ENCODE results near the gene VSIR. TPM values are rescaled to one million over a fixed set of nuclear protein-coding genes. Genes with fewer than 3 reads are reported as not detected.
A peak's percentile ranks its signal among the peaks of the same experiment; 100 is the strongest.

Gene VSIR
- total RNA-seq, 2 donors from 2014 or later, result 0.07 to 0.68 TPM

GRCh38 chr10:71714031-71714410 is 59.3 kb downstream of the VSIR start:
- no peaks in the 10 kb centered on the region for H3K9me3 Mint-ChIP-seq
- H3K4me1 Mint-ChIP-seq, result peaks cover 3% of the 10 kb centered on the region
- DNase-seq, result no peak
- no peak overlapping the region for H3K4me3 ChIP-seq (ENCODE audit: low read length)
- no peaks in the 10 kb centered on the region for H3K36me3 Mint-ChIP-seq (ENCODE audit: low read depth)
- no peaks in the 10 kb centered on the region for H3K9me3 ChIP-seq (ENCODE audit: control insufficient read depth, low read length)
- no peaks in the 10 kb centered on the region for H3K36me3 ChIP-seq (ENCODE audit: control insufficient read depth, insufficient read depth, low read length)
- H3K9ac ChIP-seq (ENCODE audit: extremely low read depth, low read length, poor library complexity, severe bottlenecking), result no peak overlapping the region
- H3K27ac Mint-ChIP-seq, result no peak overlapping the region
- H3K4me3 Mint-ChIP-seq, result no peak overlapping the region
- no peaks in the 10 kb centered on the region for H3K4me1 ChIP-seq (ENCODE audit: control insufficient read depth, insufficient read depth, low read length)
- H3K27me3 Mint-ChIP-seq (ENCODE audit: insufficient read depth), result no peaks in the 10 kb centered on the region
- H3K27ac ChIP-seq (ENCODE audit: low read depth, low read length), result no peak overlapping the region
- TF ChIP-seq, protein P1, sequence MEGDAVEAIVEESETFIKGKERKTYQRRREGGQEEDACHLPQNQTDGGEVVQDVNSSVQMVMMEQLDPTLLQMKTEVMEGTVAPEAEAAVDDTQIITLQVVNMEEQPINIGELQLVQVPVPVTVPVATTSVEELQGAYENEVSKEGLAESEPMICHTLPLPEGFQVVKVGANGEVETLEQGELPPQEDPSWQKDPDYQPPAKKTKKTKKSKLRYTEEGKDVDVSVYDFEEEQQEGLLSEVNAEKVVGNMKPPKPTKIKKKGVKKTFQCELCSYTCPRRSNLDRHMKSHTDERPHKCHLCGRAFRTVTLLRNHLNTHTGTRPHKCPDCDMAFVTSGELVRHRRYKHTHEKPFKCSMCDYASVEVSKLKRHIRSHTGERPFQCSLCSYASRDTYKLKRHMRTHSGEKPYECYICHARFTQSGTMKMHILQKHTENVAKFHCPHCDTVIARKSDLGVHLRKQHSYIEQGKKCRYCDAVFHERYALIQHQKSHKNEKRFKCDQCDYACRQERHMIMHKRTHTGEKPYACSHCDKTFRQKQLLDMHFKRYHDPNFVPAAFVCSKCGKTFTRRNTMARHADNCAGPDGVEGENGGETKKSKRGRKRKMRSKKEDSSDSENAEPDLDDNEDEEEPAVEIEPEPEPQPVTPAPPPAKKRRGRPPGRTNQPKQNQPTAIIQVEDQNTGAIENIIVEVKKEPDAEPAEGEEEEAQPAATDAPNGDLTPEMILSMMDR (conservative IDR thresholded peaks at IDR 0.05), result no peak
- H3K27me3 ChIP-seq (ENCODE audit: control insufficient read depth, insufficient read depth, low read length, poor library complexity, severe bottlenecking), result no peaks in the 10 kb centered on the region
- WGBS, 2 experiments (ENCODE audit: insufficient coverage in 1 of 2, insufficient read length in 1 of 2), result 94 to 100% methylated on average over 2 to 4 of the region's 4 CpGs

DNA sequence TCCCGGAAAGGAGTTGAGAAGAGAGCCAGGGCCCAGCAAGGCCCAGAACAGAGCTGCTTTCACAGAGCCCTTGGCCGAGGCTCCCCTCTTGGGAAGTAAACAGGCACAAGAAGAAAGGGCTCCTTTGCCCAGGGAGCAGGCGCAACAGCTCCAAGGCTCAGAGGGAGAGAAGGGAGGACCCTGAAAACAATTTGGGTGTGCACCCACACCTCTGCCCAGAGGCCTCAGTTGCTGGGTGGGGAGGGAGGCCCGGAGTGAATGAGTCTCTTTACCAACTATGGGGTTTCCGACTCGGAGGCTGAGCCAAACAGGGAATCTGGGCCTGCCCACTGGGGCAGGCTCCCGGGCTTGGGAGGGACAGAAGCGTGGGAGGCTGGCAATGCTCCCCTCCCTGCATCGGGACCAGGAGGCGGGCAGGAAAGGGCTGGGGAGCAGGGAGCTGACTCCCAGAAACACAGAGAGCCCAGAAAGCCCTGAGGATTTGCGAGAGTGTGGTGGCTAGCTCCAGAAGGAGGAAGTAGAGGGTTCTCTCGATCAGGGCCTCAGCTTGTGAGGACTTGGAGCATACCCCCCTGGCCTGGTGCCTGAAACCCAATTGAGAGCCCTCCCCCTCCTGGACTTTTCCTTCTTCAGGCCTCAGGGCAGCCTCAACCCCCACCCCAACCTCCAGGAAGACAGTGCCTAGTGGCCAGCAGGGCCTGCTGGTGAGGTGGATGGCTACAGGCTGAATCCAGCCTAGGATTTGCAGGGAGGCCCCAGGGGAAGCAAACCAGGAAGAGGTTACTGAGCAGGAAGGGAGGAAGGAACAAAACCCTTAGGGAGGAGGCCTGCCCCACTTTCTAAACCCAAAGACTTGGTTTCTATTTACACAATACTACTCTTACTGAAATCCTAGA is 59.9 kb downstream of the VSIR start:
- DNase-seq, result peak; percentile 63
- H3K27ac Mint-ChIP-seq, result no peak overlapping the region
- no peaks in the 10 kb centered on the region for H3K9me3 ChIP-seq (ENCODE audit: control insufficient read depth, low read length)
- WGBS, 2 experiments (ENCODE audit: insufficient coverage in 1 of 2, insufficient read length in 1 of 2), result 81 to 83% methylated on average over 6 to 12 of the region's 12 CpGs
- H3K27ac ChIP-seq (ENCODE audit: low read depth, low read length), result peak overlapping the region; percentile 24
- no peak overlapping the region for H3K4me3 ChIP-seq (ENCODE audit: low read length)
- H3K4me1 Mint-ChIP-seq, result peaks cover 3% of the 10 kb centered on the region
- H3K27me3 ChIP-seq (ENCODE audit: control insufficient read depth, insufficient read depth, low read length, poor library complexity, severe bottlenecking), result no peaks in the 10 kb centered on the region
- no peaks in the 10 kb centered on the region for H3K27me3 Mint-ChIP-seq (ENCODE audit: insufficient read depth)
- TF ChIP-seq, protein P1 (conservative IDR thresholded peaks at IDR 0.05), result peak; percentile 44
- no peak overlapping the region for H3K4me3 Mint-ChIP-seq
- H3K9me3 Mint-ChIP-seq, result no peaks in the 10 kb centered on the region
- H3K36me3 Mint-ChIP-seq (ENCODE audit: low read depth), result no peaks in the 10 kb centered on the region
- H3K36me3 ChIP-seq (ENCODE audit: control insufficient read depth, insufficient read depth, low read length), result no peaks in the 10 kb centered on the region
- no peaks in the 10 kb centered on the region for H3K4me1 ChIP-seq (ENCODE audit: control insufficient read depth, insufficient read depth, low read length)
- H3K9ac ChIP-seq (ENCODE audit: extremely low read depth, low read length, poor library complexity, severe bottlenecking), result no peak overlapping the region

DNA sequence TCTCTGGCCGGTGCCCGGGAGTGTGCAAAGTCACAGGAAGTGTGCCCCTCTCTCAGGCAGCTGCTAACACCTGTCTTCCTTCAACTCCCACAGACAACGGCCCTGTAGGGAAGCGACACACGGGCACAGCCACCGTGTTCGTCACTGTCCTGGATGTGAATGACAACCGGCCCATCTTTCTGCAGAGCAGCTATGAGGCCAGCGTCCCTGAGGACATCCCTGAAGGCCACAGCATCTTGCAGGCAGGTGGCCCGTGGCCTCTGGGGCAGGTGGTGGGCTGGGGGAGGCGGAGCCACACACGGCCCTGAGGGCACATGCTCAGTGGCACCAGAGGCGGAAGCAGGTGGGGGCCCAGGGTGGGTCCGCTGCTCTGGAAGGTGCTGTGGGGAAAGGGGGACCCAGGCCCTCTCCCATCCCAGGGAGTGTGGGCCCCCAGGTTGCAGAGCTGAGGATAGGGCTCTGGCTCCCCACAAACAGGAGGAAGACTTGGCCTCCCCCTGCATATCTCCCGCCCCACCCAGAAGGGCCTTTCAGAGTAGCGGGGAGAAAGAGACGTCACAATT is 60.7 kb downstream of the VSIR start:
- Histone ChIP-seq H3K36me3 (ENCODE audit: control insufficient read depth, insufficient read depth, low read length) (no peaks in the 10 kb centered on the region), H3K27ac (ENCODE audit: low read depth, low read length) (no peak overlapping the region), H3K27me3 (ENCODE audit: control insufficient read depth, insufficient read depth, low read length, poor library complexity, severe bottlenecking) (no peaks in the 10 kb centered on the region), H3K4me3 (ENCODE audit: low read length) (no peak overlapping the region), H3K4me1 (ENCODE audit: control insufficient read depth, insufficient read depth, low read length) (no peaks in the 10 kb centered on the region), H3K9me3 (ENCODE audit: control insufficient read depth, low read length) (no peaks in the 10 kb centered on the region), H3K9ac (ENCODE audit: extremely low read depth, low read length, poor library complexity, severe bottlenecking) (no peak overlapping the region)
- peaks cover 3% of the 10 kb centered on the region for H3K4me1 Mint-ChIP-seq
- no peak for DNase-seq
- TF ChIP-seq, protein P1 (conservative IDR thresholded peaks at IDR 0.05), result no peak
- H3K4me3 Mint-ChIP-seq, result no peak overlapping the region
- no peaks in the 10 kb centered on the region for H3K9me3 Mint-ChIP-seq
- 93 to 95% methylated on average over 14 to 17 of the region's 17 CpGs for WGBS, 2 experiments (ENCODE audit: insufficient coverage in 1 of 2, insufficient read length in 1 of 2)
- no peaks in the 10 kb centered on the region for H3K36me3 Mint-ChIP-seq (ENCODE audit: low read depth)
- no peaks in the 10 kb centered on the region for H3K27me3 Mint-ChIP-seq (ENCODE audit: insufficient read depth)
- no peak overlapping the region for H3K27ac Mint-ChIP-seq
